HK-2 (cell line): ENCODE measurements around the gene CNTNAP5.
A peak's percentile ranks its signal among the peaks of the same experiment; 100 is the strongest.

Experiments
- DNase-seq: peaks from one replicate; pipeline ENCODE4 v3.0.0-alpha.2; 2018; ENCODE audit not compliant: unreplicated experiment

The CNTNAP5 gene

GRCh38 chr2:124025171-124025580 lies at the start of gene CNTNAP5:
CNTNAP5 (plus strand) TSS chr2:124025287; CDS start chr2:124025651, 364 bp downstream.
- peak; percentile 44 for DNase-seq

GRCh38 chr2:123976054-123976648 lies 48.9 kb upstream of the CNTNAP5 start:
- DNase-seq: no peak

DNA sequence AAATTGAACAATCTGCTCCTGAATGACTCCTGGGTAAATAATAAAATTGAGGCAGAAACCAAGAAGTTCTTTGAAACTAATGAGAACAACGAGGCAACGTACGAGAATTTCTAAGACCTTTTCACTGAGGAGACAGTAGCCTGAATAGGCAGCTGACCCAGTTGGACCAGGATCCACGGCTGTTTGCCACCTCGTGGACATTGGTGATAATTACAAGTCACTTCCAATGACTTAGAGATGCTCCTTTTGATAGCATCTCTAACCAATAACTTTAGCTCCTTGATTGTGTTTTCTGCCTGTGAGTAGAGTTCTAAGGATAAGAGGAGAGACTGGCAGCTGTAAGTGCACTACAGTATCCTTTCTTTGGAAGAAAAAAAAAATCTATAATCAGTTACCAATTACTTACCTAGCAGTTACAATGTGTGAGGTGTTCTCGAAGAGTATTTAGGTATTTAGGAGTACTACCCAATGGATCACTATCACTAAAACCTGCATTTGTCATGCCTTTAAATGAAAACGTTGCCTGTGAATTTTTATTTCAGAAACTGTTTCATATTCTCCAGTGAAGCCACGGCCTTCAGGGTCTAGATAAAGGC lies 31.3 kb upstream of the CNTNAP5 start:
- peak; percentile 14 for DNase-seq

DNA sequence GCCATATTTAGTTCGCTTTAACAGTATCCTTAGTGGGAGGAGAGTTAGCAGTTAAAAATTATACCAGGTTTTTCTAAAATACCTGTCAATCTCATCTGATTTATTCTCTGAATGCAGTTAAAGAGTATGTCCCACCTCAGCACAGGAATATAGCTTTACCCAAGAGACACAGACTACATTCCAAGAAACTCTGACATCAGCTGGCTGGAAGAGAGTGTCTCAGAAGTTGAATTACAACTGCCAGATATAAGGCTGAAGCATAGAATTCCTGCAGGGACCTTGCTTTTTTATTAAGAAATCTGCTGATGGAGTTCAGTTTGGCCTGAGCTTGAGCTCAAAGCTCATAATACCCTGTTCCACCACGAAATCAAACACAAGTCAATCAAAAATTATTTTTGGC lies 25.4 kb upstream of the CNTNAP5 start:
- DNase-seq: no peak

GRCh38 chr2:124001696-124002430 lies 23.2 kb upstream of the CNTNAP5 start:
- DNase-seq: no peak

DNA sequence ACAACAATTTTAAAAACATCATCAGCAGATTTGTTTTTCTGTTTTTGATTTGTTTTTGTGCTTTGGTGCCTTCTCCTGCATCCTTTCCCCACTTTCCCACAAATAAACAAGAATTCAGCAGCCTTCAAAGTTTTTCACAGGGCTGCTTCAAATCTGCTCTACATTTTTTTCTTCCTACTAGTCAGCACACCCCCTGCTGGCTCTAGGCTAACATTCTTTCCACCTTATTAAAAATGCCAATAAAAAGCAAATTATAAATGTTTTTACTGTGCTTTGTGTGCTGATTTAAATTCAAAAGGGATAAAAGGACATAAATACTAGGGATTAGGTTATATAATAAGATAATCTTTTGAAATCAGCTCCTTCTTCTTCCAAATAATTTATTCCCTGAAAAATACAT lies 6.2 kb upstream of the CNTNAP5 start:
- DNase-seq: no peak

DNA sequence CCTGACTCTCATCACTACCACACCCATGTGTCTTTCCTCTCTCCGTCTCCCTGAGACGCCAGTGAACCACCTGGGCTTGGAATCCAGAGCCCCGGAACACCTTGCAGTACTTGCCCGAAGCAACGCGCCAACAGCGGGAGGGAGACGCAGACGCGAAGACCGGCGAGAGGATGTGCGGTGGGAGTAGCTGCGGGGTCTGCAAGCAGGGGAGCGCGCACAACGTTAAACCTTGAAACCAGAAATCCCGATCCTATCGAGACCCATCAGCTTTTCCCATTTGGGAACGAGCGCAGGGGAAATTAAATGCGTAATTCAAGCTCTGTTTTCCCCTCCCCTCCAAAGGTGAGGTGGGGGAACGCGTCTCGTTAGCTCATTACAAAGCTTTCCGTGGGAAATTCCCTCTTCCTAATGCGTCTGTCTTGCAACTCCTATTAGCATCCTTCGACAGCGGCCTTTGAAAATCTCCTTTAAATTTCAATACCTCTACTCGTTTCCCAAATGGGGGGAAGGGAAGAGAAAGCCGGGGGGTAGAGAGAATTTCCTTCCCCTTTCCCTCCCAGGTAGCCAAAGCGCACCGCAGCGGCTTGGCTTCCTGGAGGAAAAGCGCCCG lies 421 bp upstream of the CNTNAP5 start:
- no peak for DNase-seq

- no peak for DNase-seq
Observed at GRCh38 chr2:124025891-124026434, 876 bp downstream of the CNTNAP5 start.

GRCh38 chr2:124026503-124026902 lies 1.4 kb downstream of the CNTNAP5 start:
- no peak for DNase-seq

- DNase-seq: peak; percentile 8
Observed at GRCh38 chr2:124027182-124027581, 2.1 kb downstream of the CNTNAP5 start.

- DNase-seq: no peak
Observed at GRCh38 chr2:124032799-124033198, 7.7 kb downstream of the CNTNAP5 start.

DNA sequence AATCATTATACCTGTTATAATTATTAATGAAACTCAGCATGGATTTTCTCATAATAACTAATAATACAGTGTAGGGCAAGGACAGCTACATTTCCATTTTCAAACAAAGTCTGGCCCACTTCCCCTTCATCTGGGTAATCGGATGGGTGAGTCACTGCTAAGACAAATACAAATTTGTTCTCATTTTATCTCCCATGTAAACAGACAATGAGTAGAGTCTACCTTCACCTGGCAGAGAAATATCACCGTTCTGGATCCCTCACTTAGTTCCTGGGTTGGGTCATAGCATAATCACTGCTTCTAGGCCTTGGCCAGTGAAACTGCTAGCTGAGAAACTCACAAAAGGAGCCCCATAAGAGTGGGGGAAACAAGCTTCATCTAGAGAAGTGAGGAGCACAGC lies 9.2 kb downstream of the CNTNAP5 start:
- DNase-seq: no peak

DNA sequence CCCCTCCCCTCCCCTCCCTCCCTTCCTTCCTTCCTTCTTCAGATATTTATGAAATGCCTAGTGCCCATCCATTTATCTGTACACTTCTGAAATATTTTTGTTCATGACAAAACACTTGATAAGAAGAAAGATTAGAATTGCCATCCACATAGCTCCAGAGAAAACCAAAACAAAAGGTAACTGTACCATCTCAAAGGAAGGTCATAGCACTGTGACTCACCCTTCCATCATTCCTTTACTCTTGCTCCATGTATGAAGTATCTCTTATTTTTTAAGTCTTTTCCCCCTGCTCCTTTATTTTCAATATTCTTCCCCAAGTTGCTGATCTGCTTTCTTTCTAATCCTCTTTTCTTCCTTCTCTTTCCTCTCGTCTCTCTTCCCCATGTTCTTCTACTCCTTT lies 9.9 kb downstream of the CNTNAP5 start:
- DNase-seq: no peak

DNA sequence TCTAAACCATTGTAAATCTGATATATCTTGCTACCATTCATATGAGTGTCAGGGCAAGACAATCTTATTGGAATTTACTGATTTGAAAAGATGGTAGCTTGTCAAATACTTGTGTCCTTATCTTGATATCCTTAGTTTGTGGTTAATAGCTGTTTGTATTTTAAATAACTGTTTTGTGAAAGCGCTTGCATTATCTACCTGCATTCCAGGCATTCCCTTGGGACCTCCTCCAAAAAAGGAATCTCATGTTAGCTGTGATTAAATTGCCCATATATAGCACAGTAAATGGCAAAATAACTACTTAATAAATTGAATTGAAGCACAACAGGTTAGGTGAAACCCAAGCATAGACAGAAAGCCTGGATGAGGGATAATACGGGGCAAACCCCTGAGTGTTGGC lies 13.9 kb downstream of the CNTNAP5 start:
- no peak for DNase-seq

- no peak for DNase-seq
Observed at GRCh38 chr2:124039762-124040291, 14.7 kb downstream of the CNTNAP5 start.

- DNase-seq: no peak
Observed at GRCh38 chr2:124045894-124046293, 20.8 kb downstream of the CNTNAP5 start.

DNA sequence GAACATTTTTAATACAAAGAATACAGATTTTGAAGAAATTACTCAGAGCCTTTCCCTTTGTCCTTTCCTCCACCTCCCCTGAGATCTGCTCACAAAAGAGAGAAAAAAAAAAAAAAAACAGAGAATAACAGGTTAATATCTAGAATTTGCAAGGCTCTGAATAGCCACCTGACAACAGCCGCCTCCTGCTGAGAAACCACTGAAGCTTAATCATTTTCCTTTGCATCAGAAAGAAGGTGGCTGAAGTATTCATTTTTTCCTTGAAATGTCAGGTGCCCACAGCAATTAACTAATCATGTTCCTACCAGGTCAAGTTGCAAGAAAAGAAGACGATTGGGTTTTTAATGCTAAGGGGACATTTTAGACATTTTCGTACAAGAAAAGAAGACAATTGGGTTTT lies 21.2 kb downstream of the CNTNAP5 start:
- DNase-seq: no peak

DNA sequence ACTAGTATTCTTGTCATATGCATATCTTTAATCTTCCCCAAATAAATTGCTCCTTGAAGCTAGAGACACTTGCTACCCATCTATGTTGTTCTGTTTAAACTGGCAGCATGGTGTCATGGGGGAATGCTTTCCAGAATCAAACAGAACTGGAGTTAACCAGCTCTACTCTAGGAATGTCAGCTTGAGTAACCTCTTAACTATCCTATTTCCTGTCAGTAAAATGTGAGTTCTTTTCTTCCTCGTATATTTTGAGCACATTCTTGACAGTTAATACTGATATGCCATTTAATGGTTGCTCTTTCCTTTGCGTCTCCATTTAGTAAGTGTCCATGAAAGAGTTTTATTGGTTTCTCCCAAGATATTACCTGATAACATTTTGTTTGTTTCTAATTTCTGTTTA lies 23.0 kb downstream of the CNTNAP5 start:
- no peak for DNase-seq

GRCh38 chr2:124048664-124049063 lies 23.6 kb downstream of the CNTNAP5 start:
- DNase-seq: no peak

DNA sequence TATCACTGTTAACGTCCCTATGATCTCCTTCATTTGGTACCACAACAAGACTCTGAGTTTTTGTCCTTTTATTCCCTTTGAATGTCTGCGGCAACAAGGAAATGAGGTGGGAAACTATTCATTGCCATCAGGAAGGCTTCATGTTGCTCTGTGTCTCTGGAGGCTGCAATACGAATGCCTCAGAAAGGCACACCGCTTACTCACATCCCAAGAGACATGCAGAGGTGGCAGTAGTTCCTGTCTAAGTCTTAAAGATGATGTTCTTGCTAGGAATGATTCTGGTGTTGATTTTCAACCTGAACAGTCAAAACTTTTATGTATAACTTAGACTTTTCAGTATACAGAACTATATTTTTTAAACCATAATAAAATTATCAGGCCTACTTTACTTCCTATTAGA lies 24.0 kb downstream of the CNTNAP5 start:
- DNase-seq: no peak

- DNase-seq: no peak
Observed at GRCh38 chr2:124050833-124051497, 25.9 kb downstream of the CNTNAP5 start.

DNA sequence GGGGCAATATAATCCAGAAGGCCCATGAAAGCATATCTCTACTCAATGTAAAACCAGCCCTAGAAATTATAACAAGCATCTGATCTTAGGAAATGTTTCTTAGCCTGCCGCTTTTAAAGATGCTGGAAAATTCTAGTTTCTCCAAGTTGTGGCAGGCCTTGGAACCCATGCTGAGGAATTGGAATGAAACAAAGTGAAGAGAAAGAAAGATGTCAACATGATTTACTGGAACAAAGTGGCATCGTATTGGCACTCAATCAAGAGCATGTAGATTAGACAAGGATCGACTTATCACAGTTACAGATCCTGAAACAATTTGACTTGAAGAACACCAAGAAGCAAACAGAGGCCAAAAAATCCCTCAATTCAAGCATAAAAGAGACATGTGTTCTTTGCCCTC lies 28.7 kb downstream of the CNTNAP5 start:
- no peak for DNase-seq
